Brain microvascular endothelial cell (primary cell): ENCODE measurements around the gene FIGN.

Experiments
- DNase-seq: peaks from one replicate; pipeline ENCODE4 v3.0.0-alpha.2; 2020
- H3K27ac ChIP-seq: fragments of 250-450 bp; sonication (Bioruptor Pico); 2 replicates; pipeline ENCODE4 v1.5.1; 2020; ENCODE audit warnings: mild to moderate bottlenecking, moderate library complexity
- H3K27me3 ChIP-seq: fragments of 250-450 bp; sonication (Bioruptor Pico); replicated peaks from 2 replicates; pipeline ENCODE4 v1.5.1; 2020; ENCODE audit warnings: mild to moderate bottlenecking
- H3K36me3 ChIP-seq: fragments of 250-450 bp; sonication (Bioruptor Pico); replicated peaks from 2 replicates; pipeline ENCODE4 v1.5.1; 2020; ENCODE audit warnings: mild to moderate bottlenecking
- H3K4me3 ChIP-seq: 2 replicates; pipeline ENCODE4 v1.5.1; 2011; ENCODE audit warnings: low read depth, mild to moderate bottlenecking, control low read depth, low read length, moderate library complexity
- in situ Hi-C: cut with HindIII; loops from 2 replicates; pipeline ENCODE4 v1.10.0; 2017; ENCODE audit warnings: low sequenced_read_pairs, low pct_ligation_motif_present
- TF ChIP-seq, protein P1 (sequence below): IDR thresholded peaks from 2 replicates; pipeline ENCODE4 v1.5.1; 2011; ENCODE audit warnings: low read depth, mild to moderate bottlenecking, moderate library complexity, low read length, control low read depth, inconsistent platforms; ENCODE audit errors: missing control alignments

Gene FIGN

GRCh38 chr2:163735685-163736432 lies at the start of gene FIGN:
FIGN (minus strand) TSS chr2:163736008; CDS start chr2:163734927, 1,081 bp downstream.
- peak; percentile 86 for DNase-seq
- H3K4me3 ChIP-seq = peak within 1 kb of the TSS; percentile 89
- in situ Hi-C loops = no loop called here
- TF ChIP-seq, protein P1, sequence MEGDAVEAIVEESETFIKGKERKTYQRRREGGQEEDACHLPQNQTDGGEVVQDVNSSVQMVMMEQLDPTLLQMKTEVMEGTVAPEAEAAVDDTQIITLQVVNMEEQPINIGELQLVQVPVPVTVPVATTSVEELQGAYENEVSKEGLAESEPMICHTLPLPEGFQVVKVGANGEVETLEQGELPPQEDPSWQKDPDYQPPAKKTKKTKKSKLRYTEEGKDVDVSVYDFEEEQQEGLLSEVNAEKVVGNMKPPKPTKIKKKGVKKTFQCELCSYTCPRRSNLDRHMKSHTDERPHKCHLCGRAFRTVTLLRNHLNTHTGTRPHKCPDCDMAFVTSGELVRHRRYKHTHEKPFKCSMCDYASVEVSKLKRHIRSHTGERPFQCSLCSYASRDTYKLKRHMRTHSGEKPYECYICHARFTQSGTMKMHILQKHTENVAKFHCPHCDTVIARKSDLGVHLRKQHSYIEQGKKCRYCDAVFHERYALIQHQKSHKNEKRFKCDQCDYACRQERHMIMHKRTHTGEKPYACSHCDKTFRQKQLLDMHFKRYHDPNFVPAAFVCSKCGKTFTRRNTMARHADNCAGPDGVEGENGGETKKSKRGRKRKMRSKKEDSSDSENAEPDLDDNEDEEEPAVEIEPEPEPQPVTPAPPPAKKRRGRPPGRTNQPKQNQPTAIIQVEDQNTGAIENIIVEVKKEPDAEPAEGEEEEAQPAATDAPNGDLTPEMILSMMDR = no peak
- H3K27ac ChIP-seq = peak within 1 kb of the TSS; percentile 83
- no peaks in the 10 kb centered on the region for H3K27me3 ChIP-seq
- H3K36me3 ChIP-seq = no peaks in the 10 kb centered on the region

GRCh38 chr2:163785162-163785561 lies 49.4 kb upstream of the FIGN start:
- no peak overlapping the region for H3K4me3 ChIP-seq
- DNase-seq = no peak
- no peaks in the 10 kb centered on the region for H3K27me3 ChIP-seq
- in situ Hi-C loops = no loop called here
- TF ChIP-seq, protein P1 = no peak
- no peak overlapping the region for H3K27ac ChIP-seq
- H3K36me3 ChIP-seq = no peaks in the 10 kb centered on the region

DNA sequence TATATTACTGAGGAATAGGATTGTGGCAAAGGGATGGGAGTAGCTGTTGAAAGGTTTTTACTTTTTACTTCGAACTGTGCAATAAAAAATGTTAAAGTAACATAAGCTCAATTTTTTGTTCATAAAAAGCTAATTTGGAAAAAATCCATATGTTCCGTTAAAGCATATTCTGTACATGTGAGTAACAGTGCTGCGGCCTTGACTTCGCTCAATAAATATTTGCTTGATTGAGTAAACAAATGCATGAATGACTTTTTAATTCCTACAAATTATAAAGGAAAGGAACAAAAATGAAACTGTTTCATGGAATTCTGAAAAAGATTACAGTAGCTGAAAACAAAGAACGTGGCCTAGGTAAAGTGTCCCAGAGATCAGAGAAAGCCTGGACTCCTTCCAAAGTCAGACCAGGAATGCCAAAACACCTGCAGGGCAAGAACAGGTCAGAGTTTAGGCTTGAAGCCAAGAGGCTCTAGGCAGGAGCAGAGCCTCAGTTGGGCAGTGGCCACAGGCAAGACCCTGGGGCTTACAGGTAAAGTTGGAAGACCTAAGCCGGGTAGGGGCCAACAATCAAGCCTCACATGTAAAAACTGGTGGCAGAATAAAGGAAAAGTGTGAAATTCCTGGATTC lies 44.3 kb upstream of the FIGN start:
- Histone ChIP-seq H3K36me3 (no peaks in the 10 kb centered on the region), H3K4me3 (no peak overlapping the region), H3K27ac (no peak overlapping the region), H3K27me3 (no peaks in the 10 kb centered on the region)
- in situ Hi-C loops = no loop called here
- DNase-seq = no peak
- TF ChIP-seq, protein P1 = no peak

GRCh38 chr2:163778045-163778781 lies 42.4 kb upstream of the FIGN start:
- Histone ChIP-seq H3K27ac (no peak overlapping the region), H3K27me3 (no peaks in the 10 kb centered on the region), H3K4me3 (no peak overlapping the region), H3K36me3 (no peaks in the 10 kb centered on the region)
- TF ChIP-seq, protein P1 = no peak
- in situ Hi-C loops = no loop called here
- DNase-seq = peak; percentile 84

DNA sequence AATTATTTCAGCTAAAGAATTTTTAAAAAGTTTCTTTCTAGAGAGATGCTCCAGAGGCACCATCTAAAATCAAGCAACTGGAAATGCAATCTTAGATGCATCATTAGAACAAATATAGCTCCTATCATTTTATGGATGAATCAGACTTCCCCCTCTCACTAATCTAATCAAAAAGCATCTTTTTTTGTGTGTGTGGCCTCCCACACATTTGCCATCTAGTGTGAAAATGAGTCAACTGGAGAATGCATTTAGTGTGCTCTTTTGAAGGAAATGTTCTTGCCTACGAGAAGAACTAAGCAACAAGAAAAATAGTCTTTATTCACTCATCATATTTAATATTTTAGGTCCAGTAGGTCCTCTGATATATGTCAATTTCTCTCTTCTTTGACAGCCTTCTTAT lies 39.5 kb upstream of the FIGN start:
- TF ChIP-seq, protein P1 = no peak
- no peaks in the 10 kb centered on the region for H3K27me3 ChIP-seq
- no peak overlapping the region for H3K4me3 ChIP-seq
- H3K27ac ChIP-seq = peak overlapping the region; percentile 78
- H3K36me3 ChIP-seq = no peaks in the 10 kb centered on the region
- in situ Hi-C loops = no loop called here
- peak; percentile 51 for DNase-seq
